HepG2 (cell line): ENCODE measurements around the gene C3orf18. TPM values are rescaled to one million over a fixed set of nuclear protein-coding genes. Genes with fewer than 3 reads are reported as not detected.

Experiments
- ATAC-seq: fragments of 200-7000 bp; cut with Tn5 transposase; 3 replicates; pipeline ENCODE4 v1.9.1; 2020; ENCODE audit warnings: mild to moderate bottlenecking, moderate library complexity
- BruUV-seq: library from RNA; stranded (reverse); fragments of 400-500 nt; replicated peaks from 2 replicates; lab custom pipeline; 2021; lab: Mats Ljungman, UMichigan
- CTCF ChIA-PET: fragments of 300-600 bp; formaldehyde crosslinking; extraction: SDS; loops from one replicate; lab custom pipeline; 2021; ENCODE audit warnings: low total read pairs, inconsistent platforms, low intra/inter-chr PET ratio; lab: Yijun Ruan, JAX
- POLR2A ChIA-PET: fragments of 350-600 bp; sonication (Branson Sonifier 250); formaldehyde crosslinking; loops from one replicate; lab custom pipeline; 2020; ENCODE audit warnings: antibody characterized with exemption, inconsistent platforms; lab: Yijun Ruan, JAX
- DNase-seq: peaks from one replicate; pipeline ENCODE4 v3.0.0-alpha.2; 2015; ENCODE audit warnings: low spot score
- FAIRE-seq: peaks from 3 replicates; lab custom pipeline; 2011; peaks lifted over from hg19 to GRCh38; lab: Jason Lieb, UNC
- H2AFZ ChIP-seq: one replicate; pipeline ENCODE4 v1.6.1; 2011; ENCODE audit warnings: low read length, inconsistent platforms
- H3K27ac ChIP-seq: fragments of 300-600 bp; 3 replicates; pipeline ENCODE4 v1.8.0; 2011; ENCODE audit warnings: mixed run types, mild to moderate bottlenecking, mixed read lengths, low read length, inconsistent platforms; ENCODE audit not compliant: insufficient read depth; ENCODE audit errors: extremely low read length
- H3K27me3 ChIP-seq, 2 experiments: fragments of 200-600 bp in 1 of 2; 2 replicates in 1 of 2; 3 replicates in 1 of 2; pipeline versions ENCODE4 v1.6.0 to v1.8.0; 2011; ENCODE audit warnings: low read length in 2 of 2, mild to moderate bottlenecking in 2 of 2, moderate library complexity in 2 of 2, inconsistent platforms in 1 of 2; ENCODE audit not compliant: insufficient read depth in 2 of 2, control insufficient read depth in 1 of 2
- H3K36me3 ChIP-seq, 2 experiments: fragments of 200-600 bp in 1 of 2; replicated peaks in 1 of 2; 2 replicates in 1 of 2; 3 replicates in 1 of 2; pipeline versions ENCODE4 v1.5.1 to v1.8.0; 2011; ENCODE audit warnings: low read length in 2 of 2, inconsistent platforms in 1 of 2; ENCODE audit not compliant: insufficient read depth in 2 of 2, control insufficient read depth in 1 of 2
- H3K4me1 ChIP-seq: 2 replicates; pipeline ENCODE4 v1.5.1; 2012; ENCODE audit warnings: low read length, inconsistent platforms; ENCODE audit not compliant: insufficient read depth
- H3K4me2 ChIP-seq: 2 replicates; pipeline ENCODE4 v1.6.0; 2011; ENCODE audit warnings: low read depth, low read length, inconsistent platforms
- H3K4me3 ChIP-seq, 3 experiments: fragments of 200-600 bp in 1 of 3; sonication (generic), shearing (Covaris generic) in 1 of 3; replicated peaks in 1 of 3; 2 replicates each; pipeline ENCODE4 v1.5.1; 2011 to 2016; ENCODE audit warnings: low read length in 3 of 3, inconsistent platforms in 2 of 3, low read depth in 2 of 3, mild to moderate bottlenecking in 2 of 3, control low read depth in 1 of 3, mixed read lengths in 1 of 3; ENCODE audit not compliant: insufficient read depth in 1 of 3
- H3K79me2 ChIP-seq: one replicate; pipeline ENCODE4 v1.6.1; 2011; ENCODE audit warnings: low read length, inconsistent platforms; ENCODE audit not compliant: insufficient read depth
- H3K9ac ChIP-seq: 2 replicates; pipeline ENCODE4 v1.6.0; 2011; ENCODE audit warnings: mild to moderate bottlenecking, low read depth, low read length, inconsistent platforms; ENCODE audit not compliant: insufficient read depth
- H3K9me3 ChIP-seq: 2 replicates; pipeline ENCODE4 v1.5.1; 2012; ENCODE audit warnings: mild to moderate bottlenecking, low read length
- H4K20me1 ChIP-seq: 2 replicates; pipeline ENCODE4 v1.6.0; 2011; ENCODE audit warnings: inconsistent platforms, mild to moderate bottlenecking, low read length, moderate library complexity; ENCODE audit not compliant: insufficient read depth
- KDM4B ChIP-seq: sonication (generic); formaldehyde crosslinking; IDR thresholded peaks from 2 replicates; pipeline ENCODE4 v1.4.0; 2020; ENCODE audit warnings: missing genetic modification reagents
- KDM5A ChIP-seq: fragments of 200-600 bp; sonication (generic); IDR thresholded peaks from 2 replicates; pipeline ENCODE4 v1.7.0; 2018; ENCODE audit warnings: antibody characterized with exemption, mild to moderate bottlenecking, low read length, borderline replicate concordance
- KLF16 ChIP-seq, 2 experiments: sonication (generic) in 1 of 2; formaldehyde crosslinking in 1 of 2; IDR thresholded peaks; 2 replicates each; pipeline versions ENCODE4 v1.6.1 to v1.8.0; 2016 to 2023; ENCODE audit warnings: missing genetic modification reagents in 2 of 2, missing compliant biosample characterization in 1 of 2
- MIER2 ChIP-seq: IDR thresholded peaks from 2 replicates; pipeline ENCODE4 v1.6.1; 2016; ENCODE audit warnings: missing biosample characterization, missing genetic modification reagents
- RARA ChIP-seq: IDR thresholded peaks from 2 replicates; pipeline ENCODE4 v1.6.1; 2016; ENCODE audit warnings: missing genetic modification reagents, missing compliant biosample characterization
- SMAD1 ChIP-seq: sonication (generic); formaldehyde crosslinking; IDR thresholded peaks from 2 replicates; pipeline ENCODE4 v1.4.0; 2020; ENCODE audit warnings: missing genetic modification reagents, low read depth, mild to moderate bottlenecking, borderline replicate concordance
- ZC3H4 ChIP-seq: sonication (generic); formaldehyde crosslinking; IDR thresholded peaks from 2 replicates; pipeline ENCODE4 v1.4.0; 2020; ENCODE audit warnings: missing genetic modification reagents, borderline replicate concordance
- ZNF549 ChIP-seq: sonication (generic); formaldehyde crosslinking; IDR thresholded peaks from 2 replicates; pipeline ENCODE4 v1.5.0; 2020; ENCODE audit warnings: missing genetic modification reagents
- WGBS: methylation state at CpG from one replicate; pipeline ENCODE4 v1.1.6; 2017; ENCODE audit warnings: low lambda C conversion rate; 5-methylcytosine and 5-hydroxymethylcytosine counted together
- in situ Hi-C: cut with HindIII; loops from 2 replicates; pipeline ENCODE4 v1.10.0; 2017; ENCODE audit warnings: low pct_unique_long_range_greater_than_20kb; ENCODE audit not compliant: extremely low pct_ligation_motif_present
- intact Hi-C: fragments of 100-400 bp; cut with micrococcal nuclease; formaldehyde crosslinking; loops from one replicate; pipeline ENCODE4 v1.10.0; 2022; ENCODE audit not compliant: unreplicated experiment
- polyA plus RNA-seq, 8 experiments: library from polyadenylated mRNA; depleted of rRNA in 3 of 8; stranded (reverse) in 7 of 8; unstranded in 1 of 8; fragments of >200 nt; fragmentation: Illumina TruSeq in 4 of 8; extraction: Trizol in 4 of 8; gene quantifications; 2 replicates each; pipeline versions ENCODE4 v1.2.1 to v1.2.3, GENCODE V29; 2011 to 2016; ENCODE audit warnings: low read depth in 4 of 8, missing spikeins in 1 of 8, mixed read lengths in 1 of 8; ENCODE audit not compliant: insufficient read depth in 1 of 8
- total RNA-seq, 5 experiments: library from RNA; depleted of rRNA; stranded (reverse); fragments of >200 nt; fragmentation: Illumina TruSeq; extraction: Trizol; gene quantifications; 2 replicates each; pipeline ENCODE4 v1.2.3, GENCODE V29; 2016; ENCODE audit warnings: low read depth in 1 of 5
- TF ChIP-seq, protein P1 (sequence below): sonication (generic); formaldehyde crosslinking; IDR thresholded peaks from 2 replicates; pipeline ENCODE4 v1.5.1; 2020; ENCODE audit warnings: missing genetic modification reagents, mild to moderate bottlenecking, borderline replicate concordance
- TF ChIP-seq, protein P2 (sequence below): sonication (generic); formaldehyde crosslinking; IDR thresholded peaks from 2 replicates; pipeline ENCODE4 v1.4.0; 2020; ENCODE audit warnings: low read depth, mild to moderate bottlenecking, missing genetic modification reagents
- TF ChIP-seq, protein P3 (sequence below): sonication (generic); formaldehyde crosslinking; IDR thresholded peaks from 2 replicates; pipeline ENCODE4 v1.4.0; 2020; ENCODE audit warnings: missing genetic modification reagents, borderline replicate concordance
- TF ChIP-seq, protein P4 (sequence below): sonication (generic); formaldehyde crosslinking; conservative IDR thresholded peaks from 2 replicates; pipeline ENCODE4 v1.8.1; 2023; ENCODE audit warnings: missing genetic modification reagents

The C3orf18 gene
- total and polyA plus RNA-seq, 2 of the 13 experiments (the other 11 are each of a cell fraction or from before 2014, with no cell fraction given): 1.6 to 4.8 TPM

DNA sequence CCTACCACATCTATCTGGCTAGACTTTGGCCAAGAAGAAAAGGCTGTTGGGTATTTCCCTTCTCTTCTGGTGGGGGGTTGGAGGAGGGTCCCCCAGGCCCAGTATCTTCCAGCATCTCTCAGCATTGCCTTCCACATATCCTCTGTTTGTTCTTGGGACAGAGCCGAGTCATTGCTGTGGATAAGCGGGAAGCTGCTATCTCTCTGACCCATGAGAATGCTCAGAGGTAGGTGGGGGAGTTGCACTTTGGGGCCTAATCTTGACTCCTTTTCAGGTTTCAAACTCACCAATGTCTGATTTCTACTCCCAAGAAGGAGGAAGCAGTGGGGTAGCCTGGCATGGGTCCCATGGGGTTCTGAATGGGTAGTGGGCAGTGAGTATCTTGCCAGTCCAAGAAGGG is 9.8 kb upstream of the C3orf18 start:
- FAIRE-seq: no peak
- H3K27ac ChIP-seq: no peak overlapping the region
- no peaks in the 10 kb centered on the region for H3K27me3 ChIP-seq
- in situ Hi-C loops (no loop called here), intact Hi-C loops (no loop called here)
- DNase-seq: no peak
- no peak overlapping the region for H3K4me3 ChIP-seq
- ChIA-PET CTCF (no interaction called here), POLR2A (interaction anchor here (1.8 to 2.2 kb wide), 2 partner anchors 8 to 12 kb away, joined by 5 to 8 read pairs; partner anchors contain the start of gene HEMK1)
- H4K20me1 ChIP-seq: no peaks in the 10 kb centered on the region
- peaks cover 19% of the 10 kb centered on the region for H3K4me1 ChIP-seq
- ATAC-seq: no peak
- no TSS peak for BruUV-seq
- H3K36me3 ChIP-seq: no peaks in the 10 kb centered on the region; a peak in 3 of 5 replicates
- H2AFZ ChIP-seq: no peak overlapping the region
- H3K79me2 ChIP-seq: no peaks in the 10 kb centered on the region
- 96% methylated on average over 2 of the region's 2 CpGs for WGBS
- H3K9ac ChIP-seq: no peak overlapping the region
- H3K9me3 ChIP-seq: no peaks in the 10 kb centered on the region
- no peak overlapping the region for H3K4me2 ChIP-seq
- TF ChIP-seq ZNF549 (no peak), ZC3H4 (CRISPR knock-in tag) (no peak), RARA (CRISPR knock-in tag) (no peak), KLF16 (CRISPR knock-in tag; IDR thresholded peaks at IDR 0.05) (no peak), KDM4B (CRISPR knock-in tag) (no peak), SMAD1 (CRISPR knock-in tag) (no peak), KDM5A (no peak), MIER2 (no peak)
- TF ChIP-seq, protein P1, sequence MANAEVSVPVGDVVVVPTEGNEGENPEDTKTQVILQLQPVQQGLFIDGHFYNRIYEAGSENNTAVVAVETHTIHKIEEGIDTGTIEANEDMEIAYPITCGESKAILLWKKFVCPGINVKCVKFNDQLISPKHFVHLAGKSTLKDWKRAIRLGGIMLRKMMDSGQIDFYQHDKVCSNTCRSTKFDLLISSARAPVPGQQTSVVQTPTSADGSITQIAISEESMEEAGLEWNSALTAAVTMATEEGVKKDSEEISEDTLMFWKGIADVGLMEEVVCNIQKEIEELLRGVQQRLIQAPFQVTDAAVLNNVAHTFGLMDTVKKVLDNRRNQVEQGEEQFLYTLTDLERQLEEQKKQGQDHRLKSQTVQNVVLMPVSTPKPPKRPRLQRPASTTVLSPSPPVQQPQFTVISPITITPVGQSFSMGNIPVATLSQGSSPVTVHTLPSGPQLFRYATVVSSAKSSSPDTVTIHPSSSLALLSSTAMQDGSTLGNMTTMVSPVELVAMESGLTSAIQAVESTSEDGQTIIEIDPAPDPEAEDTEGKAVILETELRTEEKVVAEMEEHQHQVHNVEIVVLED (CRISPR knock-in tag): no peak
- TF ChIP-seq, protein P2, sequence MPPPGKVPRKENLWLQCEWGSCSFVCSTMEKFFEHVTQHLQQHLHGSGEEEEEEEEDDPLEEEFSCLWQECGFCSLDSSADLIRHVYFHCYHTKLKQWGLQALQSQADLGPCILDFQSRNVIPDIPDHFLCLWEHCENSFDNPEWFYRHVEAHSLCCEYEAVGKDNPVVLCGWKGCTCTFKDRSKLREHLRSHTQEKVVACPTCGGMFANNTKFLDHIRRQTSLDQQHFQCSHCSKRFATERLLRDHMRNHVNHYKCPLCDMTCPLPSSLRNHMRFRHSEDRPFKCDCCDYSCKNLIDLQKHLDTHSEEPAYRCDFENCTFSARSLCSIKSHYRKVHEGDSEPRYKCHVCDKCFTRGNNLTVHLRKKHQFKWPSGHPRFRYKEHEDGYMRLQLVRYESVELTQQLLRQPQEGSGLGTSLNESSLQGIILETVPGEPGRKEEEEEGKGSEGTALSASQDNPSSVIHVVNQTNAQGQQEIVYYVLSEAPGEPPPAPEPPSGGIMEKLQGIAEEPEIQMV (CRISPR knock-in tag): no peak
- TF ChIP-seq, protein P3, sequence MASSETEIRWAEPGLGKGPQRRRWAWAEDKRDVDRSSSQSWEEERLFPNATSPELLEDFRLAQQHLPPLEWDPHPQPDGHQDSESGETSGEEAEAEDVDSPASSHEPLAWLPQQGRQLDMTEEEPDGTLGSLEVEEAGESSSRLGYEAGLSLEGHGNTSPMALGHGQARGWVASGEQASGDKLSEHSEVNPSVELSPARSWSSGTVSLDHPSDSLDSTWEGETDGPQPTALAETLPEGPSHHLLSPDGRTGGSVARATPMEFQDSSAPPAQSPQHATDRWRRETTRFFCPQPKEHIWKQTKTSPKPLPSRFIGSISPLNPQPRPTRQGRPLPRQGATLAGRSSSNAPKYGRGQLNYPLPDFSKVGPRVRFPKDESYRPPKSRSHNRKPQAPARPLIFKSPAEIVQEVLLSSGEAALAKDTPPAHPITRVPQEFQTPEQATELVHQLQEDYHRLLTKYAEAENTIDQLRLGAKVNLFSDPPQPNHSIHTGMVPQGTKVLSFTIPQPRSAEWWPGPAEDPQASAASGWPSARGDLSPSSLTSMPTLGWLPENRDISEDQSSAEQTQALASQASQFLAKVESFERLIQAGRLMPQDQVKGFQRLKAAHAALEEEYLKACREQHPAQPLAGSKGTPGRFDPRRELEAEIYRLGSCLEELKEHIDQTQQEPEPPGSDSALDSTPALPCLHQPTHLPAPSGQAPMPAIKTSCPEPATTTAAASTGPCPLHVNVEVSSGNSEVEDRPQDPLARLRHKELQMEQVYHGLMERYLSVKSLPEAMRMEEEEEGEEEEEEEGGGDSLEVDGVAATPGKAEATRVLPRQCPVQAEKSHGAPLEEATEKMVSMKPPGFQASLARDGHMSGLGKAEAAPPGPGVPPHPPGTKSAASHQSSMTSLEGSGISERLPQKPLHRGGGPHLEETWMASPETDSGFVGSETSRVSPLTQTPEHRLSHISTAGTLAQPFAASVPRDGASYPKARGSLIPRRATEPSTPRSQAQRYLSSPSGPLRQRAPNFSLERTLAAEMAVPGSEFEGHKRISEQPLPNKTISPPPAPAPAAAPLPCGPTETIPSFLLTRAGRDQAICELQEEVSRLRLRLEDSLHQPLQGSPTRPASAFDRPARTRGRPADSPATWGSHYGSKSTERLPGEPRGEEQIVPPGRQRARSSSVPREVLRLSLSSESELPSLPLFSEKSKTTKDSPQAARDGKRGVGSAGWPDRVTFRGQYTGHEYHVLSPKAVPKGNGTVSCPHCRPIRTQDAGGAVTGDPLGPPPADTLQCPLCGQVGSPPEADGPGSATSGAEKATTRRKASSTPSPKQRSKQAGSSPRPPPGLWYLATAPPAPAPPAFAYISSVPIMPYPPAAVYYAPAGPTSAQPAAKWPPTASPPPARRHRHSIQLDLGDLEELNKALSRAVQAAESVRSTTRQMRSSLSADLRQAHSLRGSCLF: no peak
- TF ChIP-seq, protein P4, sequence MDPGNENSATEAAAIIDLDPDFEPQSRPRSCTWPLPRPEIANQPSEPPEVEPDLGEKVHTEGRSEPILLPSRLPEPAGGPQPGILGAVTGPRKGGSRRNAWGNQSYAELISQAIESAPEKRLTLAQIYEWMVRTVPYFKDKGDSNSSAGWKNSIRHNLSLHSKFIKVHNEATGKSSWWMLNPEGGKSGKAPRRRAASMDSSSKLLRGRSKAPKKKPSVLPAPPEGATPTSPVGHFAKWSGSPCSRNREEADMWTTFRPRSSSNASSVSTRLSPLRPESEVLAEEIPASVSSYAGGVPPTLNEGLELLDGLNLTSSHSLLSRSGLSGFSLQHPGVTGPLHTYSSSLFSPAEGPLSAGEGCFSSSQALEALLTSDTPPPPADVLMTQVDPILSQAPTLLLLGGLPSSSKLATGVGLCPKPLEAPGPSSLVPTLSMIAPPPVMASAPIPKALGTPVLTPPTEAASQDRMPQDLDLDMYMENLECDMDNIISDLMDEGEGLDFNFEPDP: no peak
